ENCODE measurements around the gene PTPN21.
A peak's percentile ranks its signal among the peaks of the same experiment; 100 is the strongest.

Gene PTPN21
- total RNA-seq: 0 reads per million in 3 donors

DNA sequence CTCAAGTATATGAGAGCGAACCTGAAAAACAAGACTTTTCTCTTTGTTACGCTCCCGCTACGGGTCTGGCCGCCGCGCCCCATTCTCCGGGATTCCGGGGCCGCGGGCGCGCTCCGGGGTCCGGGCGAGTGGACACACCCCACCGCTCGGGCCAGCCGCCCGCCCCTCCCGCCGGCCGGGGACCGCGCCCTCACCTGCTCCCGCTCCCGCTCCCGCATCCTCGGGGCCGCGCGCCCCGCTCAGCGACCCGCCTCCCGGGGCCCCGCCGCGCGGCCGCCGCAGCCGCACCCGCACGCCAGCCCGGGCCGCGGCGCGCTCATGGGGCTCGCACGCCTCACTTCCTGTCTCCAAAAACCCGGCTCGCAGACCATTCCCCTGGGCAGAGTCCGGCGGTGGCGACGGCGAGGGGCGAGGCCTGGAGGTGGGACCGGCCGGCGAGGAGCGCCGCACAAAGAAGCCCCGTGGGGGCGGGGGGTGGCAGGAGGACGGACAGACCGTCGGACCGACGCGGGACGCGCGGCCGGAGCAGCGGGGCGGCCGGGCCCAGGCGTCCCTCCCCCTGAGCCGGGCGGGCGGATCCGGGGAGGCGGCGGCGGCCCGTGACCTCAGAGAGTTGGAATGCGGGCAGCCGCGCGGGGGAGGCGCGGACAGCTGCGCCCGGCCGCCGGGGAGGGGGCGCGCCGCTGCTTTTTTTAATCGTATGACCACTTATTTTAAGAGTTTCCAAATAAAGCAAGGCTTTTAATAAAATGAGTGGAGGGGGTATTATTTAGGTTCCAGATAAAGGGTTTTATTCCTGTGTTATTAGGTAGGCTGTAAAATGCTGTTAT lies at the start of gene PTPN21:
PTPN21 (minus strand) TSS at position 551 of the 830 bp plus-strand sequence. CDS start 4,590 bp downstream, outside the sequence.
- Histone ChIP-seq H3K36me3 (ENCODE audit: control insufficient read depth, insufficient read depth, low read length) (no peaks in the 10 kb centered on the region), H3K4me1 (ENCODE audit: control insufficient read depth, insufficient read depth, low read length, poor library complexity, severe bottlenecking) (peaks cover 20% of the 10 kb centered on the region), H3K27ac (ENCODE audit: insufficient read depth, low read length, poor library complexity, severe bottlenecking) (no peak within 1 kb of the TSS), H3K4me3 (ENCODE audit: insufficient read depth, low read depth, low read length, poor library complexity, severe bottlenecking) (peak within 1 kb of the TSS; percentile 28), H3K27me3 (replicated peaks; ENCODE audit: control insufficient read depth, insufficient read depth, low read length, poor library complexity, severe bottlenecking) (peaks cover 52% of the 10 kb centered on the region), H3K9me3 (ENCODE audit: control insufficient read depth, low read length) (no peaks in the 10 kb centered on the region)
- no peak for DNase-seq

DNA sequence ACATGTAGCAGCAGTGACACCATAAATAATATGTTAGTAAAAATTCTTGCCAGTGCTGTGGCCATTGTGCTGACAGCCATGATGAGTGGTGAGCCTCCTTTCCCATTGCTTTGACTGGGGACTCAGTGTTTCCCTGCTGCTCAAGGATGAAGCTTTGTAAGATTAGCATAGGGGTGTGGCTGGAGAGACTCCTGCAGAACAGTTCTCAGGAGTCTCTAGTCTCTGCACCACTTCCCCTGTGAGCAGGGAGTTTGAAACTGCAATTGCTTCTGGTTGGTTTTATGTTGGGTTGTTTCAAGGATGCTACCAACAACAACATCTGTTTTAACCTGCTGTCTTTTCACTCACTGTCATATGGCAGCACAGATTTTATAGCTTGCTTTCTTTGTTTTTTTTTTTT lies 49.4 kb upstream of the PTPN21 start:
- no peak for DNase-seq
- Histone ChIP-seq H3K9me3 (ENCODE audit: control insufficient read depth, low read length) (no peaks in the 10 kb centered on the region), H3K27me3 (replicated peaks; ENCODE audit: control insufficient read depth, insufficient read depth, low read length, poor library complexity, severe bottlenecking) (no peaks in the 10 kb centered on the region), H3K4me1 (ENCODE audit: control insufficient read depth, insufficient read depth, low read length, poor library complexity, severe bottlenecking) (peaks cover 13% of the 10 kb centered on the region), H3K36me3 (ENCODE audit: control insufficient read depth, insufficient read depth, low read length) (peaks cover 26% of the 10 kb centered on the region), H3K27ac (ENCODE audit: insufficient read depth, low read length, poor library complexity, severe bottlenecking) (no peak overlapping the region), H3K4me3 (ENCODE audit: insufficient read depth, low read depth, low read length, poor library complexity, severe bottlenecking) (no peak overlapping the region)

- no peaks in the 10 kb centered on the region for H3K27me3 ChIP-seq (replicated peaks; ENCODE audit: control insufficient read depth, insufficient read depth, low read length, poor library complexity, severe bottlenecking)
- H3K4me3 ChIP-seq (ENCODE audit: insufficient read depth, low read depth, low read length, poor library complexity, severe bottlenecking): no peak overlapping the region
- H3K9me3 ChIP-seq (ENCODE audit: control insufficient read depth, low read length): no peaks in the 10 kb centered on the region
- H3K27ac ChIP-seq (ENCODE audit: insufficient read depth, low read length, poor library complexity, severe bottlenecking): peak overlapping the region; percentile 8
- H3K36me3 ChIP-seq (ENCODE audit: control insufficient read depth, insufficient read depth, low read length): peaks cover 21% of the 10 kb centered on the region
- no peak for DNase-seq
- peaks cover 14% of the 10 kb centered on the region for H3K4me1 ChIP-seq (ENCODE audit: control insufficient read depth, insufficient read depth, low read length, poor library complexity, severe bottlenecking)
These were observed 45.1 kb upstream of the PTPN21 start for GRCh38 chr14:88599761-88600439.

GRCh38 chr14:88599326-88599725 lies 44.5 kb upstream of the PTPN21 start:
- H3K36me3 ChIP-seq (ENCODE audit: control insufficient read depth, insufficient read depth, low read length): peaks cover 21% of the 10 kb centered on the region
- H3K27ac ChIP-seq (ENCODE audit: insufficient read depth, low read length, poor library complexity, severe bottlenecking): no peak overlapping the region
- no peak overlapping the region for H3K4me3 ChIP-seq (ENCODE audit: insufficient read depth, low read depth, low read length, poor library complexity, severe bottlenecking)
- no peaks in the 10 kb centered on the region for H3K9me3 ChIP-seq (ENCODE audit: control insufficient read depth, low read length)
- peaks cover 14% of the 10 kb centered on the region for H3K4me1 ChIP-seq (ENCODE audit: control insufficient read depth, insufficient read depth, low read length, poor library complexity, severe bottlenecking)
- DNase-seq: no peak
- no peaks in the 10 kb centered on the region for H3K27me3 ChIP-seq (replicated peaks; ENCODE audit: control insufficient read depth, insufficient read depth, low read length, poor library complexity, severe bottlenecking)

DNA sequence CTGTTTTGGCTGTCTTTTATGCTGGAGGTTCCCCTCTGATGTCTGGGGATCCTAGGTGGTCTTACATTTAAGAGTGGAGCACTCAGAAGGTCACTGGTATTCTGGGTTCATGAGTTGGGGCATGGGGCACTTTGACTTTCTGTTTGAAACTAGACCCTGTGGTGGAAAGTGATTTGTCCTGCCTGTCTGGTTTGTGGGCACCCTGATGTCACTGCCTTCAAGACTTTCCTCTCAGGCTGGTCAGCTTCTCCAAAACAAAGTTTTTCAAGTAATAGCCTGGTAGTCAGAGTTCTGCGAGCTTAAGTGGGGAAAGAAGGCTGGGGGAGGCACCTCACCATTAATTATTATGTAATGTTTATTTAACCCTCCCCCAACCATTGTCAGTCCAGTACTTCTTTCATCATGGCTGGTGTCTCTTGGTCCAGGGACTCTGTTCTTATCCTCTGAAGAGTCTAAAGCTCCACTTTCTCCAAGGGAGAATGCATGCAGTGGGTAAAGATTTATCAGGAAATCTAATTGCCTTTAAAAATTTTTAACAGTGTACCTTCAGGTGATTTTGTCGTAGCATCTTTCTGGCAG lies 43.4 kb upstream of the PTPN21 start:
- Histone ChIP-seq H3K27me3 (replicated peaks; ENCODE audit: control insufficient read depth, insufficient read depth, low read length, poor library complexity, severe bottlenecking) (no peaks in the 10 kb centered on the region), H3K4me3 (ENCODE audit: insufficient read depth, low read depth, low read length, poor library complexity, severe bottlenecking) (no peak overlapping the region), H3K27ac (ENCODE audit: insufficient read depth, low read length, poor library complexity, severe bottlenecking) (no peak overlapping the region), H3K36me3 (ENCODE audit: control insufficient read depth, insufficient read depth, low read length) (peaks cover 15% of the 10 kb centered on the region), H3K4me1 (ENCODE audit: control insufficient read depth, insufficient read depth, low read length, poor library complexity, severe bottlenecking) (peaks cover 14% of the 10 kb centered on the region), H3K9me3 (ENCODE audit: control insufficient read depth, low read length) (no peaks in the 10 kb centered on the region)
- no peak for DNase-seq

GRCh38 chr14:88597601-88598000 lies 42.8 kb upstream of the PTPN21 start:
- Histone ChIP-seq H3K4me3 (ENCODE audit: insufficient read depth, low read depth, low read length, poor library complexity, severe bottlenecking) (no peak overlapping the region), H3K36me3 (ENCODE audit: control insufficient read depth, insufficient read depth, low read length) (peaks cover 9% of the 10 kb centered on the region), H3K27ac (ENCODE audit: insufficient read depth, low read length, poor library complexity, severe bottlenecking) (no peak overlapping the region), H3K27me3 (replicated peaks; ENCODE audit: control insufficient read depth, insufficient read depth, low read length, poor library complexity, severe bottlenecking) (no peaks in the 10 kb centered on the region), H3K4me1 (ENCODE audit: control insufficient read depth, insufficient read depth, low read length, poor library complexity, severe bottlenecking) (peaks cover 14% of the 10 kb centered on the region), H3K9me3 (ENCODE audit: control insufficient read depth, low read length) (no peaks in the 10 kb centered on the region)
- DNase-seq: no peak

DNA sequence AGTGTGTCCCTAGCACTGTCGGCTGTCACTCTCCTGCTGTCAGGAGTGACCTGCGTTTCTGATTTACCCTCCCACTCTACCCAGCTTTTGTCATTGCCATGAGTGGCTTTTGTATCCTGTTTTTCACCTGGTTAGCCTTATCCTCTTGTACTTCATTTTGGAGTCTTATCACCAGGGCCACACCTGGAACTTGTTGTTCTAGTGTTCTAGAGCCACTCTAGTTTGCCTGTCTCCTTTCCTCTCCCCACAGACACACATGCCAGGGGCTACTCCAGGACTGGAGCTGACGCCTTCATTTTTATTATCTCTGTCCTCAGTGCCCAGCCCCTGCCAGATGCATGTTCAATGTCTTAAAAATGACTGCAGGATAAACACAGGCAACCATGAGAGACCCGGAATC lies 42.2 kb upstream of the PTPN21 start:
- H3K4me3 ChIP-seq (ENCODE audit: insufficient read depth, low read depth, low read length, poor library complexity, severe bottlenecking): no peak overlapping the region
- no peaks in the 10 kb centered on the region for H3K9me3 ChIP-seq (ENCODE audit: control insufficient read depth, low read length)
- no peaks in the 10 kb centered on the region for H3K27me3 ChIP-seq (replicated peaks; ENCODE audit: control insufficient read depth, insufficient read depth, low read length, poor library complexity, severe bottlenecking)
- no peak overlapping the region for H3K27ac ChIP-seq (ENCODE audit: insufficient read depth, low read length, poor library complexity, severe bottlenecking)
- H3K4me1 ChIP-seq (ENCODE audit: control insufficient read depth, insufficient read depth, low read length, poor library complexity, severe bottlenecking): peaks cover 14% of the 10 kb centered on the region
- H3K36me3 ChIP-seq (ENCODE audit: control insufficient read depth, insufficient read depth, low read length): peaks cover 9% of the 10 kb centered on the region
- no peak for DNase-seq

DNA sequence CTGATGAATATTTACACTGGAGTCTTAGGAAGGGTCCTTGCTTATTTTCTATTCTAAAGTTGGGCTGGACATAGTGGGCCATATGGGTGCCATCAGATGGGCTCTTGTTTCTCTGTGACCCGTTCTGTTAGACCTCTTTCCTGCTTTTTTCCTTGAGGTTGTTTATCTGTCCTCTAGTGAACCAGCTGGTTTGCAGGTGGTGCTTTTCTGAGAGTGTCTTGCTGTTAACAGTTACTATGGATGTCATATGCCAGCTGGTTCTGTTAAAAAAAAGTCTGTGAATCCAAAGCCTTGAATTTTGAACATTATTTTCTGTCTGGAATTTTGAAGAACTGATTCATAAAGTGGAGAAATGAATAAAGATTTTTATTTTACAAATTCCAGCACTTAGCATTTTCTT lies 37.2 kb upstream of the PTPN21 start:
- H3K36me3 ChIP-seq (ENCODE audit: control insufficient read depth, insufficient read depth, low read length): peaks cover 17% of the 10 kb centered on the region
- H3K27me3 ChIP-seq (replicated peaks; ENCODE audit: control insufficient read depth, insufficient read depth, low read length, poor library complexity, severe bottlenecking): no peaks in the 10 kb centered on the region
- H3K4me3 ChIP-seq (ENCODE audit: insufficient read depth, low read depth, low read length, poor library complexity, severe bottlenecking): no peak overlapping the region
- no peaks in the 10 kb centered on the region for H3K9me3 ChIP-seq (ENCODE audit: control insufficient read depth, low read length)
- H3K27ac ChIP-seq (ENCODE audit: insufficient read depth, low read length, poor library complexity, severe bottlenecking): no peak overlapping the region
- no peak for DNase-seq
- no peaks in the 10 kb centered on the region for H3K4me1 ChIP-seq (ENCODE audit: control insufficient read depth, insufficient read depth, low read length, poor library complexity, severe bottlenecking)

GRCh38 chr14:88590173-88590572 lies 35.4 kb upstream of the PTPN21 start:
- no peak overlapping the region for H3K27ac ChIP-seq (ENCODE audit: insufficient read depth, low read length, poor library complexity, severe bottlenecking)
- no peaks in the 10 kb centered on the region for H3K4me1 ChIP-seq (ENCODE audit: control insufficient read depth, insufficient read depth, low read length, poor library complexity, severe bottlenecking)
- H3K9me3 ChIP-seq (ENCODE audit: control insufficient read depth, low read length): no peaks in the 10 kb centered on the region
- DNase-seq: no peak
- peaks cover 22% of the 10 kb centered on the region for H3K36me3 ChIP-seq (ENCODE audit: control insufficient read depth, insufficient read depth, low read length)
- H3K27me3 ChIP-seq (replicated peaks; ENCODE audit: control insufficient read depth, insufficient read depth, low read length, poor library complexity, severe bottlenecking): no peaks in the 10 kb centered on the region
- H3K4me3 ChIP-seq (ENCODE audit: insufficient read depth, low read depth, low read length, poor library complexity, severe bottlenecking): no peak overlapping the region

- DNase-seq: no peak
- peaks cover 28% of the 10 kb centered on the region for H3K36me3 ChIP-seq (ENCODE audit: control insufficient read depth, insufficient read depth, low read length)
- H3K4me1 ChIP-seq (ENCODE audit: control insufficient read depth, insufficient read depth, low read length, poor library complexity, severe bottlenecking): no peaks in the 10 kb centered on the region
These were observed 33.3 kb upstream of the PTPN21 start for GRCh38 chr14:88588081-88588480.

More at GRCh38 chr14:88588081-88588480, 33.3 kb upstream of the PTPN21 start:
- Histone ChIP-seq H3K27me3 (replicated peaks; ENCODE audit: control insufficient read depth, insufficient read depth, low read length, poor library complexity, severe bottlenecking) (no peaks in the 10 kb centered on the region), H3K4me3 (ENCODE audit: insufficient read depth, low read depth, low read length, poor library complexity, severe bottlenecking) (no peak overlapping the region), H3K9me3 (ENCODE audit: control insufficient read depth, low read length) (no peaks in the 10 kb centered on the region), H3K27ac (ENCODE audit: insufficient read depth, low read length, poor library complexity, severe bottlenecking) (no peak overlapping the region)
